Measurements from ENCODE around the gene MACROD2. TPM values are rescaled to one million over a fixed set of nuclear protein-coding genes. Genes with fewer than 3 reads are reported as not detected.
"Not testable (repeated sequence)": the region's sequence is repeated elsewhere in the genome, so short reads cannot be mapped to it uniquely, and the experiment has no call there.

Gene MACROD2
- total RNA-seq, 2 donors from 2014 or later: 0.95 to 4.2 TPM

- H3K4me3 ChIP-seq: no peak overlapping the region
- DNase-seq (ENCODE audit: low spot score) (no peak), ATAC-seq (ENCODE audit: insufficient number of reproducible peaks, low FRiP score, low read depth) (no peak)
- no peaks in the 10 kb centered on the region for H3K9me3 ChIP-seq
- TF ChIP-seq CTCF (IDR thresholded peaks at IDR 0.05): no peak
- H3K27me3 ChIP-seq (replicated peaks; ENCODE audit: insufficient read depth): no peaks in the 10 kb centered on the region
- H3K36me3 ChIP-seq: no peaks in the 10 kb centered on the region
- no peaks in the 10 kb centered on the region for H3K4me1 ChIP-seq (ENCODE audit: control insufficient read depth in 1 of 2, low read depth in 2 of 2)
- no peak overlapping the region for H3K27ac ChIP-seq
Observed at GRCh38 chr20:14264869-14265268, 269.6 kb downstream of the MACROD2 start.

- H3K4me3 ChIP-seq: no peak overlapping the region
- H3K36me3 ChIP-seq: no peaks in the 10 kb centered on the region
- no peak overlapping the region for H3K27ac ChIP-seq
- ATAC-seq (ENCODE audit: insufficient number of reproducible peaks, low FRiP score, low read depth) (no peak), DNase-seq (ENCODE audit: low spot score) (no peak)
- H3K9me3 ChIP-seq: no peaks in the 10 kb centered on the region
- H3K4me1 ChIP-seq (ENCODE audit: control insufficient read depth in 1 of 2, low read depth in 2 of 2): no peaks in the 10 kb centered on the region
- no peaks in the 10 kb centered on the region for H3K27me3 ChIP-seq (replicated peaks; ENCODE audit: insufficient read depth)
- no peak for TF ChIP-seq CTCF (IDR thresholded peaks at IDR 0.05)
Observed at GRCh38 chr20:14266246-14266645, 270.9 kb downstream of the MACROD2 start.

GRCh38 chr20:14270751-14271150 is 275.4 kb downstream of the MACROD2 start:
- H3K27ac ChIP-seq: not testable (repeated sequence)

GRCh38 chr20:14282140-14282539 is 286.8 kb downstream of the MACROD2 start:
- no peak overlapping the region for H3K27ac ChIP-seq
- no peaks in the 10 kb centered on the region for H3K4me1 ChIP-seq (ENCODE audit: control insufficient read depth in 1 of 2, low read depth in 2 of 2)
- no peak for DNase-seq (ENCODE audit: low spot score)
- no peak for ATAC-seq (ENCODE audit: insufficient number of reproducible peaks, low FRiP score, low read depth)
- H3K9me3 ChIP-seq: no peaks in the 10 kb centered on the region
- TF ChIP-seq CTCF (IDR thresholded peaks at IDR 0.05): no peak
- H3K36me3 ChIP-seq: no peaks in the 10 kb centered on the region
- no peak overlapping the region for H3K4me3 ChIP-seq
- no peaks in the 10 kb centered on the region for H3K27me3 ChIP-seq (replicated peaks; ENCODE audit: insufficient read depth)

More at GRCh38 chr20:14270751-14271150, 275.4 kb downstream of the MACROD2 start:
- H3K36me3 ChIP-seq; H3K9me3 ChIP-seq; H3K4me3 ChIP-seq; H3K27me3 ChIP-seq (replicated peaks; ENCODE audit: insufficient read depth); H3K4me1 ChIP-seq (ENCODE audit: control insufficient read depth in 1 of 2, low read depth in 2 of 2); ATAC-seq (ENCODE audit: insufficient number of reproducible peaks, low FRiP score, low read depth); DNase-seq (ENCODE audit: low spot score): not testable (repeated sequence)

- no peaks in the 10 kb centered on the region for H3K4me1 ChIP-seq (ENCODE audit: control insufficient read depth in 1 of 2, low read depth in 2 of 2)
- no peak for ATAC-seq (ENCODE audit: insufficient number of reproducible peaks, low FRiP score, low read depth)
Observed at GRCh38 chr20:14284443-14284842, 289.1 kb downstream of the MACROD2 start.

More at GRCh38 chr20:14284443-14284842, 289.1 kb downstream of the MACROD2 start:
- TF ChIP-seq CTCF (IDR thresholded peaks at IDR 0.05): no peak
- no peak for DNase-seq (ENCODE audit: low spot score)
- Histone ChIP-seq H3K27me3 (replicated peaks; ENCODE audit: insufficient read depth) (no peaks in the 10 kb centered on the region), H3K27ac (no peak overlapping the region), H3K36me3 (no peaks in the 10 kb centered on the region), H3K4me3 (no peak overlapping the region), H3K9me3 (no peaks in the 10 kb centered on the region)
